Liver (tissue), 9 donors: Measurements from ENCODE around the gene RIPOR1. TPM values are rescaled to one million over a fixed set of nuclear protein-coding genes. Genes with fewer than 3 reads are reported as not detected.

ENCODE experiments used
- DNase-seq: peaks from one replicate; pipeline ENCODE4 v3.0.0-alpha.2; 2017; ENCODE audit warnings: low spot score
- H3K27ac ChIP-seq, 2 donors: one replicate each; pipeline ENCODE4 v1.7.0; 2013; ENCODE audit warnings: inconsistent platforms in 2 of 2, low read length in 2 of 2, control low read depth in 1 of 2, low read depth in 1 of 2, mild to moderate bottlenecking in 1 of 2
- H3K27me3 ChIP-seq, 4 donors: one replicate each; pipeline versions ENCODE4 v1.6.1 to v1.7.0; 2013; ENCODE audit warnings: low read length in 3 of 4, inconsistent platforms in 1 of 4, mild to moderate bottlenecking in 1 of 4, moderate library complexity in 1 of 4; ENCODE audit not compliant: control insufficient read depth in 4 of 4, insufficient read depth in 4 of 4
- H3K36me3 ChIP-seq, 4 donors: one replicate each; pipeline versions ENCODE4 v1.6.1 to v1.7.0; 2013; ENCODE audit warnings: low read length in 3 of 4, mild to moderate bottlenecking in 3 of 4, low read depth in 1 of 4, moderate library complexity in 1 of 4; ENCODE audit not compliant: control insufficient read depth in 4 of 4, insufficient read depth in 3 of 4
- H3K4me1 ChIP-seq, 4 donors: one replicate each; pipeline versions ENCODE4 v1.6.1 to v1.7.0; 2013; ENCODE audit warnings: low read length in 3 of 4, mild to moderate bottlenecking in 3 of 4, moderate library complexity in 1 of 4; ENCODE audit not compliant: control insufficient read depth in 4 of 4, insufficient read depth in 4 of 4
- H3K4me3 ChIP-seq, 3 donors: one replicate each; pipeline versions ENCODE4 v1.6.1 to v1.7.0; 2013; ENCODE audit warnings: low read length in 3 of 3, control low read depth in 1 of 3, low read depth in 1 of 3, mild to moderate bottlenecking in 1 of 3
- H3K9ac ChIP-seq, 2 donors: one replicate each; pipeline ENCODE4 v1.7.0; 2013; ENCODE audit warnings: low read length in 2 of 2, mild to moderate bottlenecking in 2 of 2, moderate library complexity in 2 of 2, control low read depth in 1 of 2, low read depth in 1 of 2
- H3K9me3 ChIP-seq, 4 donors: one replicate each; pipeline versions ENCODE4 v1.6.1 to v1.7.0; 2013; ENCODE audit warnings: low read length in 3 of 4; ENCODE audit not compliant: control insufficient read depth in 4 of 4
- EGR1 ChIP-seq, 2 donors: IDR thresholded peaks; 2 replicates each; pipeline ENCODE4 v1.6.1; 2016 to 2018; ENCODE audit warnings: antibody characterized with exemption in 2 of 2, low read depth in 2 of 2
- FOXA1 ChIP-seq: IDR thresholded peaks from 2 replicates; pipeline ENCODE4 v1.6.1; 2016; ENCODE audit warnings: antibody characterized with exemption
- GABPA ChIP-seq, 2 donors: IDR thresholded peaks in 1 of 2; conservative IDR thresholded peaks in 1 of 2; 2 replicates each; pipeline ENCODE4 v1.6.1; 2016; ENCODE audit warnings: antibody characterized with exemption in 2 of 2, mild to moderate bottlenecking in 1 of 2, moderate library complexity in 1 of 2
- JUND ChIP-seq, 2 donors: IDR thresholded peaks; 2 replicates each; pipeline ENCODE4 v1.6.1; 2016; ENCODE audit warnings: antibody characterized with exemption in 2 of 2
- NR2F2 ChIP-seq: IDR thresholded peaks from 2 replicates; pipeline ENCODE4 v1.6.1; 2016; ENCODE audit warnings: antibody characterized with exemption
- RXRA ChIP-seq, 2 donors: IDR thresholded peaks; 2 replicates each; pipeline ENCODE4 v1.6.1; 2017 to 2018; ENCODE audit warnings: antibody characterized with exemption in 2 of 2, mild to moderate bottlenecking in 1 of 2
- SP1 ChIP-seq: IDR thresholded peaks from 2 replicates; pipeline ENCODE4 v1.6.1; 2018; ENCODE audit warnings: antibody characterized with exemption, mild to moderate bottlenecking
- TAF1 ChIP-seq: conservative IDR thresholded peaks from 2 replicates; pipeline ENCODE4 v1.6.1; 2016; ENCODE audit warnings: antibody characterized with exemption, mild to moderate bottlenecking
- WGBS: extraction: QIAGEN DNeasy Blood & Tissue Kit; methylation state at CpG from one replicate; pipeline ENCODE4 v1.1.7; 2013; 5-methylcytosine and 5-hydroxymethylcytosine counted together
- polyA plus RNA-seq, 2 donors: library from polyadenylated mRNA; stranded (reverse) in 1 of 2; unstranded in 1 of 2; fragments of 200-250 nt in 1 of 2; fragments of >200 nt in 1 of 2; fragmentation: Nextera tagmentation in 1 of 2; extraction: Ambion mirVana in 1 of 2; gene quantifications; one replicate each; pipeline versions ENCODE4 v1.2.1 to v1.2.3, GENCODE V29; 2013 to 2015
- total RNA-seq, 2 donors: library from RNA; depleted of rRNA; stranded (reverse); fragments of >200 nt; gene quantifications; one replicate each; pipeline ENCODE4 v1.2.3, GENCODE V29; 2014
- TF ChIP-seq, protein P1 (sequence below): IDR thresholded peaks from 2 replicates; pipeline ENCODE4 v1.6.1; 2016; ENCODE audit warnings: antibody characterized with exemption
- TF ChIP-seq, protein P2 (sequence below): fragments of 150-350 bp; IDR thresholded peaks from 2 replicates; pipeline ENCODE4 v1.5.1; 2017; ENCODE audit warnings: improper control_type of control experiment, low read depth, low read length; ENCODE audit not compliant: missing input control
- TF ChIP-seq, protein P3 (sequence below): IDR thresholded peaks from 2 replicates; pipeline ENCODE4 v1.6.1; 2016; ENCODE audit warnings: antibody characterized with exemption
- TF ChIP-seq, protein P4 (sequence below): IDR thresholded peaks from 2 replicates; pipeline ENCODE4 v1.6.1; 2016; ENCODE audit warnings: antibody characterized with exemption, mild to moderate bottlenecking
- donor health status: healthy.
- donor health status: healthy.
- donor health status: healthy.
- donor health status: healthy.
- donor health status: healthy.

The RIPOR1 gene
- total and polyA plus RNA-seq, 4 donors = 7.6 to 25.2 (median 15.3) TPM

DNA sequence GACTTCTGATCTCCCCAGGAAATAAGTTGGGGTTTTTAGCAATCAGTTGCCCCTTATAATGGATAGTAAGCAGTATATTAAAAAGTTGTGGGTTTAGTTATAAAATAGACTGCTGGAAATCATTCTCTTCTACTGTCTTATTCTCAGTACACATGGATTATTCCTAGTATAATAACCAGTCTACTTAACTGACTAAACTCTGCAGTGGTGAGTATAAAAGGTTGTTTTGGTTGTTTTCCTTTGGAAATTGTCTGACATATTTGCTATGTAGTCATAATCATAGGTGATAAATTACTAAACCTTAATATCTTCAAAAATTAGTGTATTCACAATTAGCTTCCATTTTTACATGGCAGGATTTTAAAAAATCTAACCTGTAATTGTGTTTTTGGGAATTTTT is 65.1 kb downstream of the RIPOR1 start:
- H3K4me1 ChIP-seq = no peaks in the 10 kb centered on the region
- TF ChIP-seq RXRA (IDR thresholded peaks at IDR 0.05) (no peak), TAF1 (no peak), JUND (IDR thresholded peaks at IDR 0.05) (no peak), FOXA1 (no peak)
- TF ChIP-seq, protein P1, sequence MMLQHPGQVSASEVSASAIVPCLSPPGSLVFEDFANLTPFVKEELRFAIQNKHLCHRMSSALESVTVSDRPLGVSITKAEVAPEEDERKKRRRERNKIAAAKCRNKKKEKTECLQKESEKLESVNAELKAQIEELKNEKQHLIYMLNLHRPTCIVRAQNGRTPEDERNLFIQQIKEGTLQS = no peak
- TF ChIP-seq, protein P2, sequence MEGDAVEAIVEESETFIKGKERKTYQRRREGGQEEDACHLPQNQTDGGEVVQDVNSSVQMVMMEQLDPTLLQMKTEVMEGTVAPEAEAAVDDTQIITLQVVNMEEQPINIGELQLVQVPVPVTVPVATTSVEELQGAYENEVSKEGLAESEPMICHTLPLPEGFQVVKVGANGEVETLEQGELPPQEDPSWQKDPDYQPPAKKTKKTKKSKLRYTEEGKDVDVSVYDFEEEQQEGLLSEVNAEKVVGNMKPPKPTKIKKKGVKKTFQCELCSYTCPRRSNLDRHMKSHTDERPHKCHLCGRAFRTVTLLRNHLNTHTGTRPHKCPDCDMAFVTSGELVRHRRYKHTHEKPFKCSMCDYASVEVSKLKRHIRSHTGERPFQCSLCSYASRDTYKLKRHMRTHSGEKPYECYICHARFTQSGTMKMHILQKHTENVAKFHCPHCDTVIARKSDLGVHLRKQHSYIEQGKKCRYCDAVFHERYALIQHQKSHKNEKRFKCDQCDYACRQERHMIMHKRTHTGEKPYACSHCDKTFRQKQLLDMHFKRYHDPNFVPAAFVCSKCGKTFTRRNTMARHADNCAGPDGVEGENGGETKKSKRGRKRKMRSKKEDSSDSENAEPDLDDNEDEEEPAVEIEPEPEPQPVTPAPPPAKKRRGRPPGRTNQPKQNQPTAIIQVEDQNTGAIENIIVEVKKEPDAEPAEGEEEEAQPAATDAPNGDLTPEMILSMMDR = no peak
- H3K9ac ChIP-seq = no peak overlapping the region
- no peaks in the 10 kb centered on the region for H3K27me3 ChIP-seq
- no peak overlapping the region for H3K27ac ChIP-seq
- H3K9me3 ChIP-seq = no peaks in the 10 kb centered on the region
- no peak for DNase-seq
- no peak overlapping the region for H3K4me3 ChIP-seq
- H3K36me3 ChIP-seq = peaks cover 0 to 2% (median 0%) of the 10 kb centered on the region in 4 donors

DNA sequence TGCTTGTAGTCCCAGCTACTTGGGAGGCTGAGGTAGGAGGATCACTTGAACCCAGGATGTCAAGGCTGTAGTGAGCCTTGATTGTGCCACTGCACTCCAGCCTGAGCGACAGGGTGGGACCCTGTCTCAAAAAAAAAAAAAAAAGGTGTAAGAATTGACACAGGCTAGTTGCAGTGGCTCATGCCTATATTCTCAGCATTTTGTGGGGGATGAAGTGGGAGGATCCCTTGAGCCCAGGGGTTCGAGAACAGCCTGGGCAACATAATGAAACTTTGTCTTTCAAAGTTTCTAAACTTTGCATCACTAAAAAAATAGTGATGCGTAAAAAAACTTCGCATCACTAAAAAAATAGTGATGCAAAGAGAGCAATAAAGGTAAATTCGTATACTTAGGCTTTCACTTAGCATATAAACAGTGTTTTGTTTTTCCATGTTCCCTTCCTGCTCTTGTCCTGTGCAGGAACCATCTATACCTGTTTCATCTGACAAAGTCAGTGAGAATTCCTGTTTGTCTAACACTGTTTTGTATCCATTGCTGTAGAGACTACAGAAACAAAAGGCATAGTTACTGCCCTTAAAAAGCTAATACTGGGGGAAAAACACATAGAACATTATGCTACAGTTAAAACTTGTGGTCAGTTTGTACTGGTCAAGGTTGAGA is 65.8 kb downstream of the RIPOR1 start:
- WGBS = 93% methylated on average over 5 of the region's 5 CpGs
- Histone ChIP-seq H3K9me3 (no peaks in the 10 kb centered on the region), H3K4me1 (no peaks in the 10 kb centered on the region), H3K36me3 (peaks cover 0 to 2% (median 0%) of the 10 kb centered on the region in 4 donors), H3K4me3 (no peak overlapping the region), H3K9ac (no peak overlapping the region), H3K27me3 (no peaks in the 10 kb centered on the region), H3K27ac (no peak overlapping the region)
- no peak for DNase-seq
- TF ChIP-seq NR2F2 (no peak), GABPA (IDR thresholded peaks at IDR 0.05 in 1 of 2, conservative IDR thresholded peaks at IDR 0.05 in 1 of 2) (no peak)
- TF ChIP-seq, protein P3, sequence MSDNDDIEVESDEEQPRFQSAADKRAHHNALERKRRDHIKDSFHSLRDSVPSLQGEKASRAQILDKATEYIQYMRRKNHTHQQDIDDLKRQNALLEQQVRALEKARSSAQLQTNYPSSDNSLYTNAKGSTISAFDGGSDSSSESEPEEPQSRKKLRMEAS = no peak
- TF ChIP-seq, protein P2 = no peak

DNA sequence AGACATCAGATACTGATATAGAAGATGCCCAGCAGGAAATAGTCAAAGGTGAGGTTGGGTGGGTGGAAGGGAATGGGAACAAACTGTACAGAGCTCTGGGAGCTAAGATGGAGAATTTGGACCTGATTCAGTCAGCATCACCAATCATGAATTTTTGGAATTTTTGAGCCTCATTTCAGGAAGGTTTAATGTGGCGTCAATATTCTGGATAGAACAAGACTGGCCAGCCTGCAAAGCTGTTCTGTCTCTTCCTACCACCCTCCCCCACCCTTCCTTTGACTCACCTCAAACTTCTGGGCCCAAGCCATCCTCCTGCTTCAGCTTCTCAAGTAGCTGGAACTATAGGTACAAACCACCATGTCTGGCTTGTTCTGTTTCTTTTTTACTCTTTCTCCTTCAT is 66.3 kb downstream of the RIPOR1 start:
- H3K4me3 ChIP-seq = no peak overlapping the region
- no peak overlapping the region for H3K27ac ChIP-seq
- TF ChIP-seq, protein P4, sequence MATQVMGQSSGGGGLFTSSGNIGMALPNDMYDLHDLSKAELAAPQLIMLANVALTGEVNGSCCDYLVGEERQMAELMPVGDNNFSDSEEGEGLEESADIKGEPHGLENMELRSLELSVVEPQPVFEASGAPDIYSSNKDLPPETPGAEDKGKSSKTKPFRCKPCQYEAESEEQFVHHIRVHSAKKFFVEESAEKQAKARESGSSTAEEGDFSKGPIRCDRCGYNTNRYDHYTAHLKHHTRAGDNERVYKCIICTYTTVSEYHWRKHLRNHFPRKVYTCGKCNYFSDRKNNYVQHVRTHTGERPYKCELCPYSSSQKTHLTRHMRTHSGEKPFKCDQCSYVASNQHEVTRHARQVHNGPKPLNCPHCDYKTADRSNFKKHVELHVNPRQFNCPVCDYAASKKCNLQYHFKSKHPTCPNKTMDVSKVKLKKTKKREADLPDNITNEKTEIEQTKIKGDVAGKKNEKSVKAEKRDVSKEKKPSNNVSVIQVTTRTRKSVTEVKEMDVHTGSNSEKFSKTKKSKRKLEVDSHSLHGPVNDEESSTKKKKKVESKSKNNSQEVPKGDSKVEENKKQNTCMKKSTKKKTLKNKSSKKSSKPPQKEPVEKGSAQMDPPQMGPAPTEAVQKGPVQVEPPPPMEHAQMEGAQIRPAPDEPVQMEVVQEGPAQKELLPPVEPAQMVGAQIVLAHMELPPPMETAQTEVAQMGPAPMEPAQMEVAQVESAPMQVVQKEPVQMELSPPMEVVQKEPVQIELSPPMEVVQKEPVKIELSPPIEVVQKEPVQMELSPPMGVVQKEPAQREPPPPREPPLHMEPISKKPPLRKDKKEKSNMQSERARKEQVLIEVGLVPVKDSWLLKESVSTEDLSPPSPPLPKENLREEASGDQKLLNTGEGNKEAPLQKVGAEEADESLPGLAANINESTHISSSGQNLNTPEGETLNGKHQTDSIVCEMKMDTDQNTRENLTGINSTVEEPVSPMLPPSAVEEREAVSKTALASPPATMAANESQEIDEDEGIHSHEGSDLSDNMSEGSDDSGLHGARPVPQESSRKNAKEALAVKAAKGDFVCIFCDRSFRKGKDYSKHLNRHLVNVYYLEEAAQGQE = no peak
- TF ChIP-seq FOXA1 (no peak), GABPA (IDR thresholded peaks at IDR 0.05 in 1 of 2, conservative IDR thresholded peaks at IDR 0.05 in 1 of 2) (no peak), EGR1 (IDR thresholded peaks at IDR 0.05; ENCODE audit: low read depth in 2 of 2) (no peak), RXRA (IDR thresholded peaks at IDR 0.05) (no peak), SP1 (no peak)
- no peaks in the 10 kb centered on the region for H3K4me1 ChIP-seq
- H3K36me3 ChIP-seq = no peaks in the 10 kb centered on the region
- WGBS = 94% methylated on average over 1 of the region's 1 CpG
- H3K9ac ChIP-seq = no peak overlapping the region
- DNase-seq = no peak
- H3K9me3 ChIP-seq = no peaks in the 10 kb centered on the region
- H3K27me3 ChIP-seq = no peaks in the 10 kb centered on the region
